HG03097 (cell line): ENCODE measurements around the gene MAPK1.
"Not testable (repeated sequence)": the region's sequence is repeated elsewhere in the genome, so short reads cannot be mapped to it uniquely, and the experiment has no call there.

Experiments used
- ATAC-seq: cut with Tn5 transposase; IDR thresholded peaks from one replicate; pipeline ENCODE4 v1.9.1; 2021; ENCODE audit not compliant: unreplicated experiment, low FRiP score

MAPK1 gene

GRCh38 chr22:21850660-21851059 lies 16.8 kb downstream of the MAPK1 start:
- ATAC-seq: no peak

- no peak for ATAC-seq
Observed at GRCh38 chr22:21849489-21849888, 18.0 kb downstream of the MAPK1 start.

GRCh38 chr22:21848057-21848456 lies 19.4 kb downstream of the MAPK1 start:
- ATAC-seq: not testable (repeated sequence)

- no peak for ATAC-seq
Observed at GRCh38 chr22:21845558-21846453, 21.6 kb downstream of the MAPK1 start.

- no peak for ATAC-seq
Observed at GRCh38 chr22:21842946-21843345, 24.5 kb downstream of the MAPK1 start.

- no peak for ATAC-seq
Observed at GRCh38 chr22:21841422-21841821, 26.0 kb downstream of the MAPK1 start.

- no peak for ATAC-seq
Observed at GRCh38 chr22:21840236-21840823, 27.1 kb downstream of the MAPK1 start.

- no peak for ATAC-seq
Observed at GRCh38 chr22:21839765-21840140, 27.7 kb downstream of the MAPK1 start.

GRCh38 chr22:21839104-21839764 lies 28.2 kb downstream of the MAPK1 start:
- not testable (repeated sequence) for ATAC-seq

- no peak for ATAC-seq
Observed at GRCh38 chr22:21837248-21837979, 30.0 kb downstream of the MAPK1 start.

- ATAC-seq: not testable (repeated sequence)
Observed at GRCh38 chr22:21836486-21836885, 31.0 kb downstream of the MAPK1 start.

- no peak for ATAC-seq
Observed at GRCh38 chr22:21835378-21835777, 32.1 kb downstream of the MAPK1 start.

- no peak for ATAC-seq
Observed at GRCh38 chr22:21834869-21835268, 32.6 kb downstream of the MAPK1 start.

GRCh38 chr22:21832291-21833290 lies 34.9 kb downstream of the MAPK1 start:
- no peak for ATAC-seq

- ATAC-seq: no peak
Observed at GRCh38 chr22:21829523-21829922, 37.9 kb downstream of the MAPK1 start.

GRCh38 chr22:21828268-21828638 lies 39.2 kb downstream of the MAPK1 start:
- ATAC-seq: no peak

- no peak for ATAC-seq
Observed at GRCh38 chr22:21827628-21828267, 39.7 kb downstream of the MAPK1 start.

GRCh38 chr22:21826204-21826603 lies 41.2 kb downstream of the MAPK1 start:
- no peak for ATAC-seq

- ATAC-seq: not testable (repeated sequence)
Observed at GRCh38 chr22:21824962-21825361, 42.5 kb downstream of the MAPK1 start.
